ENCODE data around the gene ZNF750. TPM values are rescaled to one million over a fixed set of nuclear protein-coding genes. Genes with fewer than 3 reads are reported as not detected.

ZNF750 gene
- not detected in 2 replicates for total RNA-seq

DNA sequence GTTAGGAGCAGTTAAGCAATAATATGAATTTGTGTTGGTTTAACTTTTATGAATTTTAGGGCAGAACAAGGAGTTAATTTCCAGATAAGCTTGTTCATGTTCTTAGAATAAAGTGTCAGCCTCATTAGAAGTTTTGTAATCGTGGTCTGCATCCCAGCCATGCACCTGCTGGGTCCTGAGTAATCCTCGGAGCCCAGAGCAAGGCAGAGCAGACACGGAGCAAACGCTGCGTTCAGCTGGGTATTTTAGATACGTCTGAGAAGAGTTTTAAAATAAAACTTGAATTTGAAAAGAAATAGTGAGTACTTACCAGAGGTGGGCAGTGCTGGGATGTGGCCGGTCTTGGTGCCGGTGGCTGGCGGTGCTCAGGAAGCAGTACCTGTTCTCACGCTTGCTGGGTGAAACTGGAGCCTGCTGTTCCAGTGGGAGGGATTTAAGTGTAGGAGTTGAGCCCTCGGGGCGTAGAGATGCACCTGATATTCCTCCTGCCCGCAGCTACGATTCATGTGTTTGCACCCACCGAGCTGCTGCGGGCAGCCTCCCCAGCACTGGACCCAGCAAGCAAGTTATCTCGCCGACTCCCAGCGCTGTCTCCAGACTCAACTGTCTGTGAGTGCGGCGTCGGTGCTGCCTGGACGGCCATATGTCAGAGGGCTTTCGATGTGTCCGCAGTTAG lies at the start of gene ZNF750:
Gene ZNF750, minus strand, starts transcription at position 406 of the 676 bp plus-strand sequence. CDS start 7,568 bp downstream, outside the sequence.

Other genes with a start within 250 kb of the ZNF750 start
- 59.6 and 72.2 TPM in 2 replicates for gene WDR45B, start 191.6 kb downstream of the ZNF750 start, total RNA-seq
- 6.8 and 7.9 TPM in 2 replicates for gene RAB40B, start 141.3 kb downstream of the ZNF750 start, total RNA-seq
- gene FN3KRP, start 123.3 kb downstream of the ZNF750 start, total RNA-seq: 12.7 and 35.7 TPM in 2 replicates
- gene FN3K, start 104.4 kb downstream of the ZNF750 start, total RNA-seq: 1.5 and 10.4 TPM in 2 replicates
- gene TBCD, start 88.0 kb downstream of the ZNF750 start, total RNA-seq: 18.6 and 25.3 TPM in 2 replicates
- gene METRNL, start 239.6 kb upstream of the ZNF750 start, total RNA-seq: 65.4 and 107 TPM in 2 replicates